ENCODE data around the gene MMP3. TPM values are rescaled to one million over a fixed set of nuclear protein-coding genes. Genes with fewer than 3 reads are reported as not detected.

The MMP3 gene
- total and polyA plus RNA-seq, 2 experiments from 2014 or later: 0.68 TPM; not detected in 1

- Mint-ChIP-seq H3K27me3 (ENCODE audit: insufficient read depth, low read depth, poor library complexity) (no peaks in the 10 kb centered on the region), H3K4me3 (no peak overlapping the region), H3K27ac (no peak overlapping the region; the same call in 1 of the 2 replicates), H3K9me3 (no peaks in the 10 kb centered on the region), H3K36me3 (ENCODE audit: low read depth) (no peaks in the 10 kb centered on the region), H3K4me1 (no peaks in the 10 kb centered on the region)
- H3K27ac ChIP-seq (ENCODE audit: low read depth): no peak overlapping the region
- DNase-seq (ENCODE audit: low spot score): no peak
- no peaks in the 10 kb centered on the region for H3K36me3 ChIP-seq (ENCODE audit: insufficient read depth)
- H3K4me1 ChIP-seq (ENCODE audit: insufficient read depth): no peaks in the 10 kb centered on the region
- no peak overlapping the region for H3K4me3 ChIP-seq
- H3K9me2 ChIP-seq (ENCODE audit: insufficient read depth): no peaks in the 10 kb centered on the region
- H3K27me3 ChIP-seq (ENCODE audit: insufficient read depth): no peaks in the 10 kb centered on the region
- no peak overlapping the region for H2AFZ ChIP-seq
- ATAC-seq: no peak
- H4K20me1 ChIP-seq (replicated peaks; ENCODE audit: insufficient read depth): no peaks in the 10 kb centered on the region
- TF ChIP-seq ZNF331 (CRISPR knock-in tag; IDR thresholded peaks at IDR 0.05; ENCODE audit: low read depth) (no peak), EZH2phosphoT487 (IDR thresholded peaks at IDR 0.05; ENCODE audit: unreplicated experiment) (no peak), STAT1 (IDR thresholded peaks at IDR 0.05; ENCODE audit: unreplicated experiment) (no peak), REST (IDR thresholded peaks at IDR 0.05; ENCODE audit: unreplicated experiment) (no peak), JUNB (IDR thresholded peaks at IDR 0.05; ENCODE audit: unreplicated experiment) (no peak), ZNF114 (CRISPR knock-in tag; IDR thresholded peaks at IDR 0.05) (no peak), EZH2 (IDR thresholded peaks at IDR 0.05; ENCODE audit: low read depth, unreplicated experiment) (no peak), ETS1 (IDR thresholded peaks at IDR 0.05) (no peak), CREB1 (CRISPR knock-in tag; IDR thresholded peaks at IDR 0.05; ENCODE audit: low read depth) (no peak), ZNF462 (CRISPR knock-in tag; IDR thresholded peaks at IDR 0.05) (no peak), NANOG (IDR thresholded peaks at IDR 0.05; ENCODE audit: borderline replicate concordance) (no peak), CTCF (conservative IDR thresholded peaks at IDR 0.05; ENCODE audit: low read depth in 2 of 2) (no peak), POLR2AphosphoS5 (IDR thresholded peaks at IDR 0.05; ENCODE audit: low read depth) (no peak)
- no peak overlapping the region for H3K4me2 ChIP-seq
- H3F3A ChIP-seq (replicated peaks; ENCODE audit: low read depth): no peaks in the 10 kb centered on the region
- H3K79me2 ChIP-seq (replicated peaks; ENCODE audit: insufficient read depth): no peaks in the 10 kb centered on the region
Observed at GRCh38 chr11:102850973-102851745, 7.8 kb upstream of the MMP3 start.

All from GM23338 (cell line).